HepG2 (cell line): ENCODE results near the gene CAVIN2. TPM values are rescaled to one million over a fixed set of nuclear protein-coding genes. Genes with fewer than 3 reads are reported as not detected.

Experiments used
- ATF2 ChIP-seq: sonication (generic); formaldehyde crosslinking; IDR thresholded peaks from 2 replicates; pipeline ENCODE4 v1.4.0; 2020; ENCODE audit warnings: missing genetic modification reagents
- CBX1 ChIP-seq: IDR thresholded peaks from one replicate; pipeline ENCODE4 v1.6.1; 2016; ENCODE audit warnings: antibody characterized with exemption, low read depth
- CTCF ChIP-seq: sonication (generic); formaldehyde crosslinking; IDR thresholded peaks from 2 replicates; pipeline ENCODE4 v1.5.0; 2020; ENCODE audit warnings: mild to moderate bottlenecking, missing genetic modification reagents, moderate library complexity
- GPN1 ChIP-seq: sonication (generic); formaldehyde crosslinking; IDR thresholded peaks from 2 replicates; pipeline ENCODE4 v1.5.1; 2020; ENCODE audit warnings: missing genetic modification reagents, borderline replicate concordance
- LCORL ChIP-seq, 2 experiments: fragments of 450-650 bp in 1 of 2; sonication (generic) in 1 of 2; formaldehyde crosslinking in 1 of 2; IDR thresholded peaks; 2 replicates each; pipeline versions ENCODE4 v1.5.0 to v1.6.1; 2017 to 2020; ENCODE audit warnings: antibody characterized with exemption in 1 of 2, missing genetic modification reagents in 1 of 2
- NCOA1 ChIP-seq: sonication (generic); formaldehyde crosslinking; IDR thresholded peaks from 2 replicates; pipeline ENCODE4 v1.9.0; 2021; ENCODE audit warnings: missing genetic modification reagents
- PRDM15 ChIP-seq: sonication (generic); formaldehyde crosslinking; IDR thresholded peaks from 2 replicates; pipeline ENCODE4 v1.4.0; 2020; ENCODE audit warnings: missing genetic modification reagents
- ZFAT ChIP-seq: sonication (generic); formaldehyde crosslinking; conservative IDR thresholded peaks from 2 replicates; pipeline ENCODE4 v1.8.1; 2023; ENCODE audit warnings: missing genetic modification reagents, inconsistent platforms
- ZMYM2 ChIP-seq: sonication (generic); formaldehyde crosslinking; IDR thresholded peaks from 2 replicates; pipeline ENCODE4 v1.8.0; 2022; ENCODE audit warnings: mild to moderate bottlenecking, missing genetic modification reagents
- ZNF136 ChIP-seq: sonication (generic); formaldehyde crosslinking; IDR thresholded peaks from 2 replicates; pipeline ENCODE4 v1.8.1; 2022; ENCODE audit warnings: low read depth, mild to moderate bottlenecking, moderate library complexity, missing genetic modification reagents
- ZNF318 ChIP-seq: sonication (generic); formaldehyde crosslinking; IDR thresholded peaks from 2 replicates; pipeline ENCODE4 v1.4.0; 2020; ENCODE audit warnings: mild to moderate bottlenecking, missing genetic modification reagents
- ZNF337 ChIP-seq: sonication (generic); formaldehyde crosslinking; IDR thresholded peaks from 2 replicates; pipeline ENCODE4 v1.5.1; 2020; ENCODE audit warnings: missing genetic modification reagents, low read depth, mild to moderate bottlenecking, borderline replicate concordance
- ZSCAN31 ChIP-seq: sonication (generic); formaldehyde crosslinking; IDR thresholded peaks from 2 replicates; pipeline ENCODE4 v1.5.0; 2020; ENCODE audit warnings: low read depth, mild to moderate bottlenecking, missing genetic modification reagents
- polyA plus RNA-seq, 8 experiments: library from polyadenylated mRNA; depleted of rRNA in 3 of 8; stranded (reverse) in 7 of 8; unstranded in 1 of 8; fragments of >200 nt; fragmentation: Illumina TruSeq in 4 of 8; extraction: Trizol in 4 of 8; gene quantifications; 2 replicates each; pipeline versions ENCODE4 v1.2.1 to v1.2.3, GENCODE V29; 2011 to 2016; ENCODE audit warnings: low read depth in 4 of 8, missing spikeins in 1 of 8, mixed read lengths in 1 of 8; ENCODE audit not compliant: insufficient read depth in 1 of 8
- total RNA-seq, 5 experiments: library from RNA; depleted of rRNA; stranded (reverse); fragments of >200 nt; fragmentation: Illumina TruSeq; extraction: Trizol; gene quantifications; 2 replicates each; pipeline ENCODE4 v1.2.3, GENCODE V29; 2016; ENCODE audit warnings: low read depth in 1 of 5

The CAVIN2 gene
- total and polyA plus RNA-seq, 2 of the 13 experiments (the other 11 are each of a cell fraction or from before 2014, with no cell fraction given): 7.6 to 38.8 TPM

GRCh38 chr2:191860760-191861466 is 14.0 kb upstream of the CAVIN2 start (continued):
- TF ChIP-seq ZNF136 (CRISPR knock-in tag): no peak
- peak; percentile 63; the same call in 1 of the 2 replicates for TF ChIP-seq ZMYM2 (CRISPR knock-in tag)
- TF ChIP-seq NCOA1 (CRISPR knock-in tag): no peak
- no peak for TF ChIP-seq ZNF337 (CRISPR knock-in tag)
- no peak for TF ChIP-seq ZFAT
- TF ChIP-seq CBX1: no peak
- TF ChIP-seq ZSCAN31 (CRISPR knock-in tag): no peak
- no peak for TF ChIP-seq ZNF318 (CRISPR knock-in tag)
- no peak for TF ChIP-seq GPN1
- peak; percentile 54 for TF ChIP-seq CTCF
- TF ChIP-seq PRDM15 (CRISPR knock-in tag): no peak
- TF ChIP-seq LCORL (IDR thresholded peaks at IDR 0.05): no peak
- peak; percentile 35; the same call in 1 of the 2 replicates for TF ChIP-seq LCORL (CRISPR knock-in tag; IDR thresholded peaks at IDR 0.05)
- no peak for TF ChIP-seq ATF2 (CRISPR knock-in tag)
